ENCODE data around the gene PPP1R15B. TPM values are rescaled to one million over a fixed set of nuclear protein-coding genes. Genes with fewer than 3 reads are reported as not detected.
A peak's percentile ranks its signal among the peaks of the same experiment; 100 is the strongest.

The PPP1R15B gene
- total RNA-seq, 2 experiments from 2014 or later: 171 to 179 TPM

- Histone ChIP-seq H3K4me3 (ENCODE audit: low read length) (no peak overlapping the region), H3K9me3 (ENCODE audit: control insufficient read depth in 1 of 2, insufficient read depth in 1 of 2, low read length in 2 of 2) (no peaks in the 10 kb centered on the region), H3K4me1 (ENCODE audit: insufficient read depth, low read length) (peaks cover 62% of the 10 kb centered on the region), H3K36me3 (ENCODE audit: insufficient read depth, low read length) (peaks cover 38% of the 10 kb centered on the region), H3K27me3 (ENCODE audit: control insufficient read depth in 1 of 2, insufficient read depth in 2 of 2, low read length in 2 of 2) (no peaks in the 10 kb centered on the region), H3K27ac (ENCODE audit: low read depth in 1 of 2, low read length in 2 of 2) (peak overlapping the region in 1 of 2 donors; percentile 80)
- ChIA-PET POLR2A (interaction anchor here (2.1 to 3.2 kb wide), 3 partner anchors 42 to 55 kb away, joined by 7 to 28 read pairs (median 13); partner anchors contain the start of gene PIK3C2B), CTCF (interaction anchor here (0.7 to 9.7 kb wide), 2 partner anchors 51 to 356 kb away, joined by 3 to 218 read pairs; no protein-coding TSS in a partner anchor)
- Mint-ChIP-seq H3K27me3 (no peaks in the 10 kb centered on the region), H3K36me3 (ENCODE audit: low read depth) (peaks cover 63% of the 10 kb centered on the region), H3K9me3 (no peaks in the 10 kb centered on the region), H3K4me1 (ENCODE audit: low read depth) (peaks cover 41% of the 10 kb centered on the region), H3K4me3 (no peak overlapping the region), H3K27ac (peak overlapping the region; percentile 57)
- no peak for TF ChIP-seq CTCF (IDR thresholded peaks at IDR 0.05)
- ATAC-seq (ENCODE audit: poor library complexity) (no peak), DNase-seq (no peak)
- intact Hi-C loops (cut with DNase I, micrococcal nuclease): no loop called here
Observed at GRCh38 chr1:204451352-204452124, 39.9 kb upstream of the PPP1R15B start.

- no peaks in the 10 kb centered on the region for H3K27me3 Mint-ChIP-seq
- DNase-seq (no peak), ATAC-seq (ENCODE audit: poor library complexity) (no peak)
- Histone ChIP-seq H3K9me3 (ENCODE audit: control insufficient read depth in 1 of 2, insufficient read depth in 1 of 2, low read length in 2 of 2) (no peaks in the 10 kb centered on the region), H3K36me3 (ENCODE audit: insufficient read depth, low read length) (peaks cover 36% of the 10 kb centered on the region), H3K27me3 (ENCODE audit: control insufficient read depth in 1 of 2, insufficient read depth in 2 of 2, low read length in 2 of 2) (no peaks in the 10 kb centered on the region), H3K27ac (ENCODE audit: low read depth in 1 of 2, low read length in 2 of 2) (peak overlapping the region in 1 of 2 donors; percentile 0), H3K4me3 (ENCODE audit: low read length) (no peak overlapping the region), H3K4me1 (ENCODE audit: insufficient read depth, low read length) (peaks cover 68% of the 10 kb centered on the region)
- H3K27ac Mint-ChIP-seq: peak overlapping the region; percentile 39
- intact Hi-C loops (cut with DNase I, micrococcal nuclease): no loop called here
- CTCF ChIA-PET: interaction anchor here (5.2 to 9.7 kb wide), 2 partner anchors 43 to 52 kb away, joined by 51 to 218 read pairs; partner anchors contain the start of gene PIK3C2B
- no peaks in the 10 kb centered on the region for H3K9me3 Mint-ChIP-seq
- no peak for TF ChIP-seq CTCF (IDR thresholded peaks at IDR 0.05)
- POLR2A ChIA-PET: interaction anchor here (1.0 to 2.8 kb wide), 3 partner anchors 43 to 56 kb away, joined by 4 to 13 read pairs (median 7); no protein-coding TSS in a partner anchor
- peaks cover 65% of the 10 kb centered on the region for H3K36me3 Mint-ChIP-seq (ENCODE audit: low read depth)
- H3K4me3 Mint-ChIP-seq: no peak overlapping the region
- H3K4me1 Mint-ChIP-seq (ENCODE audit: low read depth): peaks cover 44% of the 10 kb centered on the region
Observed at GRCh38 chr1:204450461-204451257, 39.0 kb upstream of the PPP1R15B start.

GRCh38 chr1:204449678-204450280 is 38.2 kb upstream of the PPP1R15B start:
- Mint-ChIP-seq H3K4me1 (ENCODE audit: low read depth) (peaks cover 42% of the 10 kb centered on the region), H3K36me3 (ENCODE audit: low read depth) (peaks cover 65% of the 10 kb centered on the region), H3K27me3 (no peaks in the 10 kb centered on the region), H3K9me3 (no peaks in the 10 kb centered on the region), H3K27ac (peak overlapping the region; percentile 42), H3K4me3 (no peak overlapping the region)
- no peak for TF ChIP-seq CTCF (IDR thresholded peaks at IDR 0.05)
- peaks cover 68% of the 10 kb centered on the region for H3K4me1 ChIP-seq (ENCODE audit: insufficient read depth, low read length)
- H3K36me3 ChIP-seq (ENCODE audit: insufficient read depth, low read length): peaks cover 38% of the 10 kb centered on the region
- DNase-seq (no peak), ATAC-seq (ENCODE audit: poor library complexity) (no peak)
- H3K27me3 ChIP-seq (ENCODE audit: control insufficient read depth in 1 of 2, insufficient read depth in 2 of 2, low read length in 2 of 2): no peaks in the 10 kb centered on the region
- intact Hi-C loops (cut with DNase I, micrococcal nuclease): loop anchor here (5.0 to 10.0 kb wide), 3 partner anchors 98 to 358 kb away; no protein-coding TSS in a partner anchor
- POLR2A ChIA-PET: interaction anchor here (1.0 to 2.8 kb wide), 3 partner anchors 44 to 57 kb away, joined by 4 to 13 read pairs (median 4); no protein-coding TSS in a partner anchor
- CTCF ChIA-PET: interaction anchor here (5.2 to 9.7 kb wide), 2 partner anchors 44 to 53 kb away, joined by 51 to 218 read pairs; partner anchors contain the start of gene PIK3C2B
- no peaks in the 10 kb centered on the region for H3K9me3 ChIP-seq (ENCODE audit: control insufficient read depth in 1 of 2, insufficient read depth in 1 of 2, low read length in 2 of 2)
- H3K4me3 ChIP-seq (ENCODE audit: low read length): no peak overlapping the region
- H3K27ac ChIP-seq (ENCODE audit: low read depth in 1 of 2, low read length in 2 of 2): peak overlapping the region in 1 of 2 donors; percentile 29

All from CD4-positive, alpha-beta T cell (primary cell).